GM21447 (cell line): ENCODE results near the gene ZMPSTE24.

Experiments
- ATAC-seq: cut with Tn5 transposase; IDR thresholded peaks from one replicate; pipeline ENCODE4 v1.9.1; 2021; ENCODE audit not compliant: unreplicated experiment

ZMPSTE24 gene

DNA sequence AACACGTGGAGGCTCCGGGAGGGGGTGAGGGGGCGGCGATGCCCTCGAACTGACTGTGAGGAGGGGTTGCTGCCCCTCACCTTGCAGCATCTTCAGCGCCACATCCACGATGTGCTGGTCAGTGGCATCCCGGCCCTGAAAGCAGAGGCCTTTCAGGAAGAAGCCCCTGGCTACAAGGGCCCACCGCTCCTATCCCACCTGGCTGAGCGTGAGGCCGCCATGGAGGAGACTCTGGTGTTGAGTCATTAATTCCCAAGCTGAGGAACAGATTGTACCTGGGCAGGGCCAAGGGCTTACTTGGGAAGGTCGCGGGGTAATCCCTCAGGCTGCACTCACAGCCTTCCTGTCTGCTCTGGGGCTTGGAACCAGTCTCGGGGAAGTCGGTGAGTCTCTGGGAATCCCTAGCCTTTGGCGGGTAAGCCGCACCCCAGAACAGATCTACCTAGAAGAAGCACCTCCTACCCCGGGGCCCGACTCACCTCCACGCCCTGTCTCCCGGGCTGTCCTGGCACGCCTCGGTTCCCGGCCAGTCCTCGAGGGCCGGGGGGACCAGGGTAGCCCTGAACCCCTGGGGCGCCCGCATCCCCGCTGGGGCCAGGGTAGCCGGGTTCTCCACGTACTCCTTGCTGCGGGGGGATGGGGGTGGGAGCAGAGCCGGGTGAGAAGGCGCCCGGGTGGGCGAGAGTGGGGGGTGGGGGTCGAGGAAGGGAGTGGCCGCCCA is 45.2 kb downstream of the ZMPSTE24 start:
- ATAC-seq = no peak

DNA sequence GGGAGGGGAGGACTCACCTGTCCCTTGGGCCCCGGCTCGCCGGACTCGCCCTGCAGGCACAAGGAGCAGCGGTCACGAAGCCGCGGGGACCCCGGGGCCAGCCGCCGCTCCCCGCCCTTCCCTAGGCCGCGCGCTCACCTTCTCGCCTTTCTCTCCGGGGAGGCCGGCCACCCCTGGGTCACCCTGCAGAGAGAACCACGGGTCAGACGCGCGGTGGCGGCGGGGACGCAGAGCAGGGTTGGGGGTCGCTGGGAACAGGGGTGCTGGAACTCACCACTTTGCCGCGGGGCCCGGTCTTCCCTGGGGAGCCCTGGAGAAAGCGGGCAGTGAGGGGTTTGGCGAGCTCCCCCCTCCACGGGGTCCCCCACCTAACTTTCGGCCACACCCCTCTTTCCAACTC is 45.8 kb downstream of the ZMPSTE24 start:
- no peak for ATAC-seq

DNA sequence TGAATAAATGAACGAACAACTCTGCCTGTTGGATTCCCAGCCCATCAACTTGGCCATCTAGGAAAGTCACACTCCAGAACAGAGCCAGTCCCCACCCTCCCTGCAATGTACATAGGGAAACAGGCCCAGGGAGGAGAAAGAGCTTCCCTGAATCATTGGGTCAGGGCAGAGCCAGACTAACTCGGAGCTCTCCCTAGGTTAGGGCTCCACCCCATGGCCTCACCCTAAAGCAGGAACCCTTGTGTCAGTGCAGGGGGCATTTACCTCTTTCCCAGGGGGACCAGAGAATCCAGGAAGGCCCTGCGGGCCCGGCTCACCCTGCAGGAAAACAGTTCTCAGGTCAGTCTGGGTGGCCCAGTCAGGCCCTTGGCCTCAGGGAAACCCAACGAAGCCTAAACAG is 47.4 kb downstream of the ZMPSTE24 start:
- no peak for ATAC-seq

DNA sequence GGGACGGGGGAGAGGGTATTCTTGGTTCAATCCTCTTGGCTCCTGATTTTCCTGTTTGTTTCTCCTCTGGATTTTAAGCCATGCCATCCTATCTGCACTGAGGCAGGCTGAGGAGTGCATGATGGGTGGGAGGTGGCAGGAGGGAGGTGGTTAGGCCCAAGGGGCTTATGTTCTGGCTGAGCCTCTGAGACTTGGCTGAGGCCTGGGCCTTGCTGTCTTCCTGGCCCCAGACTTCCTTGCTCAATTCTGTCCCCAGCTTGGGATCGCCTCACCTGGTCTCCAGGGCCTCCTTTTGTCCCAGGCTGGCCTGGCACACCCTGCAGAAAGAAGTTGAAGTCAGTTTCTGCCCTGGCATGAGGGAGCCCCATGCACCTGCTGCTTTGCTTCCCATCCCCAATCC is 47.8 kb downstream of the ZMPSTE24 start:
- ATAC-seq = no peak

DNA sequence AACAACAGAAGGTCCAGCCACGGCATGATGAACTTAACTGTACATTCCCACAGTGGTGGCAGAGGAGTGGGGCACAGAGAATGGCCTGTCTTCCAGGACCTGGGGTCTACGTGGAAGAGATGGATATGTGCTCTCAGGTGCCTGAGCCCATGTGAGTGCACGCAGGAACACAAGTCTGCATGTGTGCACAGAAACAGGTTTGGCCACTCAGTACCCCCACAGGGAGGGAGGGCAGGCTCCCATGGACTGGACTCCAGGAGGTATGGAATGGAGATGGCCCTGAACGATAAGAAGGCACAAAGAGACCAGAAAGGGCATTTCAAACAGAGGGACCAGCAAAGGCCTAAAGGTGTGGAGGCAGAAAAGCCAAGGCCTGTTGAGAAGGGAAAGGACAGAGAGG is 48.3 kb downstream of the ZMPSTE24 start:
- no peak for ATAC-seq

DNA sequence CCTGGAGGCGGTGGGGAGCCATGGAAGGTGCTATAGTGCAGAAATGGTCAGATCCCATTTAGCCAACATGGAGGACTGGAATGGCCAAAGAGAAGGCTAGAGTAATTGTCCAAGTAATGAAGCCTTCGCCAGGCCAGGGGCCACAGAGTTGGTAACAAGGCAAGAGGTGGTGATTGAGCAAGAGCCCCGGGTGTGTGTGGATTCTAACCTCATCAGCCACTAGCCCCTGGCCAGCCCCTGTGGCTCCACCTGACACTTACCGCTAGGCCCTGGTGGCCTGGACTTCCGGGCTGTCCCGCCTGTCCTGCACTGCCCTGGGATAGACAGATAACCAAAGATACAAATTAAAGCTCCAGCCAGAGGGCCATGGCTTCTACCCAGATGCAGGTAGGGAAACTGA is 49.1 kb downstream of the ZMPSTE24 start:
- ATAC-seq = no peak

DNA sequence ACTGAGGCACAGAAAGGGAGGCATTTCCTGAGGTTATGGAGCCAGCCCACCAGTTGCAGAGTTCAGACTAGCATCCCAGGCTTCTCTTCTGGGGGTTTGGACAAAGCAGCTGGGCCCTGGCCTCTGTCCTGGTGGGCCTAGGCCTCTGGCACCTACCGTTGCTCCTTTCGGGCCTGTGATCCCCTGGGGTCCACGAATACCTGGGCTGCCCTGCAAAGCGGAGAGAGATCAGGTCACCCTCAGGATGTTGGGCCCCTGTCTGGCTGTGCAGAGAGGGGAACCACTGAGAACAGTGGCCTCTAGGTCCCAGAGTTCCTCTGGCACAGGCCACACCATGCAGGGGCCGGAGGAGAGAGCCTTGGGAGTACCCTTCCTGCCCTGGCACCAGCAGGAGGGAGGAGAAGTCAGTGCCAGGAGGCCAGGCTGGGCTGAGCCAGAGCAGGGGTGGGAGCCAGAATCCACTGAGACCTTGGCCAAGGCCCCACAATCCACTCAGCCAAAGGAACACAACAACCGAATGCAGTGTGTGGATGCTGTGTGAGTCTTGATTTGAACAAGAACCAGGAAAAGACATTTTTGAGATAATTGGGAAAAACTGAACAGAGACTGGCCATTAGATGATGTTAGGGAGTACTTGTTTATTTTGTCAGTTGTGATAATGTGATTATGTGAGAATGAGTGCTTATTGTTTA is 50.1 kb downstream of the ZMPSTE24 start:
- no peak for ATAC-seq

DNA sequence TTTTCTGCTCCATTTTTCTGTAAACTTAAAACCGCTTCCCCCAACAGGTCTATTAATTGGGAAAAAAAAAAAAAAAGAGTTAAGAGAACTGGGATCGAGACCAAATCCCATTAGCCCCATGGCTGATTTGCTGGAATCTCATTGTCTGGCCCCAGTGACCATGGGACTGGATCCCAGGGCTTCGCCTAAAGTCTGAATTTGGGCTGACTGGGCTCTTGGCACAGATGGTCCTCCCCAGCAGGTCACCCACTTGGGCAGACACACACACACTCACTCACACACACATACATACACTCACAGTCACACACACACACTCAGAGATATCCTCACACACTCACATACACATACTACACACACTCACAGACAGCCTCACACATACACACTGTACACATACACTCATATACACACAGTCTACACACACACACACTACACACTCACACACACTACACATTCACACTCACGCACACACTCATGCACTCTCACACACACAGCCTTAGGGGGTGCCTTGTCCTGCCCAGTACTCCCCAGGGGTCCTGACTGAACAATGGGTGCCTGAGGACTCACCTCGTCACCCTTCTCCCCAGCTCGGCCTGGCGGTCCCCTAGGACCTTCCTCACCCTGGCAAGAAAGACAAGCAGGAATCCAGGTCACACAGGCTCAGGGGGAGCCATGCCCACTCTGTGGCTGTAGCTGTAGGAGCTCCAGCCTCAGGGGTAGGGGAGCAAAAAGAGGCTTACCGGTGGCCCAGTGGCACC is 51.5 kb downstream of the ZMPSTE24 start:
- ATAC-seq = no peak

DNA sequence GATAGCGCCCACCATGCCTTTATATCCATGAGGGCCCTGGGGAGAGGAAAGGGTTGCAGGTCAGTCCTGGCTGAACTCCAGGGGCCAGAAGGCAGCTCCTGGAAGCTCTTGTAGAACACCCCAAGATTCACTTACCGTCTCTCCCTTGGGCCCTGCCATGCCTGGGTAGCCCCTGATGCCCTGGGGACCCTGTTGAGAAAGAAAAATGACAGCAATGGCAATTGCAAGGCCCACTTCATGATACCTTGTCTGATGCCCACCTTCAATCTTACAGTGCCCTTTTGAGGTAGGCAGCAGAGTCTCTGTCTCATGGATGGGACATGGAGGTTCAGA is 52.1 kb downstream of the ZMPSTE24 start:
- no peak for ATAC-seq

DNA sequence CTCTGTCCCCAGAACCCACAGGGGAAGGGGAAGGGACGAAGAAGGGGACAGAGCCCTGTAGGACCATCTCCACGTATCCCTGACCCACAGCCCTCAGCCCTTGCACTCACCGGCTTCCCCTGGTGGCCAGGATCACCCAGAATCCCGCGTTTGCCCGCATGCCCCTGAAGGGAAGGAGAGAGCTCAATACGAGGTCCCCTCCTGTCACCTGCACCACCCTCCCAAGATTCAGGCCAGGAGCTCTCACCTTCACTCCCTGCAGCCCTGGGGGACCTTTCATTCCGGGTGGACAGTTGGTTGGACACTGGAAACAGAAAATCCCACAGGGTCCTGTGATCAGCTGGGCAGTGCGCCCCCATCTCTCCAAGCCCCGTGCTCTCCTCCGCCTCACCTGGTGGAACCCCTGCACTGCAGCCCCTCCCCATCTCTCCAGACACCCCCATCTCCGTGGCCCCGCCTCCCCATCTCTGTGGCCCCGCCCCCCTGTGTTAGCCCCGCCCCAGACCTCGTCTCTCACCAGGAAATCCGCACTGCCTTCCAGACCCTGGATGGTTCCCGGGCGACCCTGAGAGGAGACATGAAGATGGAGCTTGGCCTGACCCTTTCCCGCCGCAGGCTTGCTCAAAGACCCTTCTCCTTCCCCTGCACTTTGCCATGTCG is 53.1 kb downstream of the ZMPSTE24 start:
- no peak for ATAC-seq

DNA sequence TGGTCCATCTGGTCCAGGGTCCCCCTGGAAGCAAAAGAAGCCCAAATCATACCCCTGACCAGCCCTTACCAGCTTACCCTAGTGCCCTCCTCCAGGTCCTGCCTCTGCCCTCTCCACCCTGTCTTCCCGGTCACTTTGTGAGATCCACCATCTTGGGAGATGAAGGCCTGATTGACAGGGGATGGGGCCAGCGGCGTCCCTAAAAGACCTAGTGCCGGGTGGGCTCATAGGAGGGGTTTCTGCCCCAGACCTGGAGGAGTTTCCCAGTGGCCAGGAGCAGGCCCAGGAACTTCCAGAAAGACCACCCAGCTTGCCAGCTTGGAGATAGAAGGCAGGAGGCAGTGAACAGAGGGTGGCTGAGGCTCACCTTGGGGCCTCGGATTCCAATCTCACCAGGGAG is 53.7 kb downstream of the ZMPSTE24 start:
- ATAC-seq = no peak

DNA sequence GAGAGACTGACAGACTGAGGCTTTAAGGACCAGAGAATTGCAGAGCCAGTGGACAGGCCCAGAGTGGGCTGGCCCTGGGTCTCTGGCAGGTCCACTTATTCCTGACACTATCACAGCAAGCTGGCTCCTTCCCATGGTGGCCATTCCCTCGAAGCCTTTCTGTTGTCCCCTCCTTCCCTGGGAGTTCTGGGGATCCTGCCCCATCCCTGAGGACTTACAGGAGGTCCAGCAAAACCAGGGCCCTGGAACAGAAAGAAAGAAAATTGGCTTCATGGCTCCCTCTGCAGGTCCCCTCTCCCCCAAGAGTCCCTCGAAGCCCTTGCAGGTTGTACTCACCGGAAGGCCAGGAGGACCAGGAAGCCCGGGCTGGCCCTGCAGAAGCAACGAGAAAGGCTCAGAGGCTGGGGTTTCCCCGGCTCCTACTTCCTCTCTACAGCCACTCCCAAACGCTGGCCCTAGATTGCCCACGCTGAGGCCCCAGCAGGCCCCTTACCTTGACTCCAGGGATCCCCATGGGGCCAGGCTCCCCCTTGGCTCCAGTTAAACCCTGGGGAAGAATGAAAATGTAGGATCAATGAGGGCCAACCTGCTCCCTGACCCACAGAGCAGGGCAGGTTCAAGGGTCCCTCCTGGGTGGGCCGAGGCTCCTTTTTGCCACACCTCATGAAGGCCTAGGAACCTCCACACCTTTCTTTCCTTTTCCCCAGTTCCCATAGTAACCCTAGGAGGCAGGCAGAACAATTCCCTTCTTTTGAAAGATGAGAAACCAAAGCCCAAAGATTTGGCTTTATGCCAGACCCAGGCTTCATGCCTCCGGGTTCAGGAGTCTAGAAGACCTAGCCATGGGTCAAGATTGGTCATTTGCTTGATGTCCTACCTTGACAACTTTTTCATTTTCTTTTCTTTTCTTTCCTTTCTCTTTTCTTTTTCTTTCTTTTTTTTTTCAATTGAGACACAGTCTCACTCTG is 54.5 kb downstream of the ZMPSTE24 start:
- ATAC-seq = peak; percentile 58

DNA sequence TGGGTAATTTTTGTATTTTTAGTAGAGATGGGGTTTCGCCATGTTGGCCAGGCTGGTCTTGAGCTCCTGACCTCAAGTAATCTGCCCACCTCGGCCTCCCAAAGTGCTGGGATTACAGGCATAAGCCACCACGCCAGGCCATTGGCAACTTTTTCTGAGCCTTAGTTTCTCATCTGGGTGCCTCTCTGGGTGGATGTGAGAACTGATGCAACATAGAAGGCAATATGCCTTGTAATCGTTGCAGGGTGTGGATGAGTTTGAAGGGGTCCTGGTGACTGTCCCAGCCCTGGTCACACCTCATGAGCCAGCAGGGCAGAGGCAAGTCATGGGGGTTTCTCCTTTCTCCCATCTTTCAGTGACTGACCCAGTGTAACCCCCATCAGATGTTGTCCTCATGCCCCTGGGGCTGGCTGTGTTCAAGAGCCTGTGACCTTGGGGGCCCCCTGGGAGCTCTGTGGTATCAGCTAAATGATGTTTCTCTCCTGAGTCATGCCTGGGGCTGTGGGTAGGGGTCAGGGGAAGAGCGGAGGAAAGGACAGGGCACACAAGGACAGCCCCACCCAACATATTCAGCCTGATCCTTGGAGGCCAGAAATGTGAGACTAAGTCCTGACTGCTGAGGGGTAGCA is 55.4 kb downstream of the ZMPSTE24 start:
- peak; percentile 43 for ATAC-seq

DNA sequence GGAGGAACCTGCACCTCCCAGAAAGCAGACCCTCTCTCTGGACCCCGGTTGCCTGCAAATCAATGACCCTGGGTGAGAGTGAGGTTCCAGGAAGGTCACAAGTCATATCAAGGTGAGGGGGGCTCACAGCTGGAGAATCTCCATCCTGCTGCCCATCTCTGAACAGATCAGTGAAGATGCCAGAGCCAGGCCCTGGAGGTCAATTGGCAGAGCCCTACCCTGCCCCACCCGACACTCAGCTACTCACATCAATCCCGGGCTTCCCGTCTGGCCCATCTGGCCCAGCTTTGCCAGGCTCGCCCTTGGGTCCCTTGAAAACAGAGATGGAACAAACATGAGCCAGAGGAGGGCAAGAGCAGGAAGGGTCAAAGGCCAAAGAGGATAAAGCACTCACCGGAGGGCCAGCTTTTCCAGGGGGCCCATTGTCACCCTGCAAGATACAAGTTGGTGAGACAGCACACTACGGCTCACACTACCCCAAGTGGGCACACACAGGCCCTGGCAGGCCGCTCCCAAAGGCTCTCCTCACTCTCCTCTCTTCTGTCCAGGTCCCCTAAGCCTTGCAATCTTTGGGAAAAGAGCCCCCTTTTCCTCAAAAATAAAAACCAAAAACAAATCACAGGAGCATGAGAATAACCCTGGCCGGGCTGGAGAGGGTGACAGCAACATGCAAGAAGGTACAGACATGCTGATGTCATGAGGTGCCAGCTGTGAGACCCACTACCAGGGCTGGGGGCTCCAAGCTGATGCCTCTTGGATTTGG is 56.1 kb downstream of the ZMPSTE24 start:
- ATAC-seq = no peak

DNA sequence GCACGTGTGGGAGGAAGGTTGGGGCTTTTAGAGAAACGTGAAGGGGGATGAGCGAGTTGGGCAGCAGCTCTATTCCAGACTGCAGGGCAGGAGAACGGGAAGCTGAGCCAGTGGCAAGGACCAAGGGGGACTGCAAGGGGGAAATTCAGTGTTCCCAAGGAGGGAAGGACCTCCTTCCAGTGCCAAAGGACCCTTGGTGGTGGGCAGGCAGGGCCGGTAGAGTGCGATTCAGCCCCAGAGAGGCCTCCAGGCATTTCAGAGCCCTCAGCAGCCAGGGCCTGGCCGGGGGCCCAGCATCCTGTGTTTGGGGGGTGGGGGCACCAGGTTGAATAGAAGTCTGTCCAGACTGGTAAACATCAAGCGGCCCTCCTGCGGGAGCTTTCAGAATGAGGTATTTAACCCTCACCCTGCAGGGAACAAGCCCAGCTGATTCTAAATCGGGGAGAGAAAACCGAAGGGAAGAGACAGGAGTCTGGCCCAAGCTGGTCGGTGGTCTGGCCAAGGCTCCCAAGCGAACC is 56.7 kb downstream of the ZMPSTE24 start:
- no peak for ATAC-seq

DNA sequence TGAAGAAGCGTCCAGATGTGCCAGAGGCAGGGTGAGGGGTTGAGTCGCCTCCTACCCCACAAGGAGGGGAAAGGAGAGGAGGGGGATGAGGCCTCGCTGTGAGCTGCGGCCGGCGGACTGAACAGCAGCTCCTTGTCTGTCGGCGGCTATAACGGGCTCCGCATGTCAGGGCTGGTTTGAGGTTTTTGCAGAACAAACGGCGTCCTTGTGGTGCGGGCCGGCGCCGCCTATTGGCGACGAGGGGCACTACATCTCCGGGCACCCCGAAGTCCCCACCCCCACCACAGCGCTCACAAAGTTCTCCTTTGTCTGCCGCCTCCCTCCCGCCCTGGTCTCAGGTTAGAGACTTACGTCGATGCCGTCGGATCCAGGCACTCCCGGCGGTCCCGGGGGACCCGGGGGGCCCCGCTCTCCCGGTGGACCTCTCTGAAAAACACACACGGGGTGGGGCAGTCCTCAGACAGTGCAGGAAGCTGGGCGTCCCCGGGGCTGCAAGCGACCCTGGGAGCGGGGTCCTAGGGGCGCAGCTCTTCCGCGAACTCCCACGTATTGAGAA is 57.3 kb downstream of the ZMPSTE24 start:
- ATAC-seq = peak; percentile 28

DNA sequence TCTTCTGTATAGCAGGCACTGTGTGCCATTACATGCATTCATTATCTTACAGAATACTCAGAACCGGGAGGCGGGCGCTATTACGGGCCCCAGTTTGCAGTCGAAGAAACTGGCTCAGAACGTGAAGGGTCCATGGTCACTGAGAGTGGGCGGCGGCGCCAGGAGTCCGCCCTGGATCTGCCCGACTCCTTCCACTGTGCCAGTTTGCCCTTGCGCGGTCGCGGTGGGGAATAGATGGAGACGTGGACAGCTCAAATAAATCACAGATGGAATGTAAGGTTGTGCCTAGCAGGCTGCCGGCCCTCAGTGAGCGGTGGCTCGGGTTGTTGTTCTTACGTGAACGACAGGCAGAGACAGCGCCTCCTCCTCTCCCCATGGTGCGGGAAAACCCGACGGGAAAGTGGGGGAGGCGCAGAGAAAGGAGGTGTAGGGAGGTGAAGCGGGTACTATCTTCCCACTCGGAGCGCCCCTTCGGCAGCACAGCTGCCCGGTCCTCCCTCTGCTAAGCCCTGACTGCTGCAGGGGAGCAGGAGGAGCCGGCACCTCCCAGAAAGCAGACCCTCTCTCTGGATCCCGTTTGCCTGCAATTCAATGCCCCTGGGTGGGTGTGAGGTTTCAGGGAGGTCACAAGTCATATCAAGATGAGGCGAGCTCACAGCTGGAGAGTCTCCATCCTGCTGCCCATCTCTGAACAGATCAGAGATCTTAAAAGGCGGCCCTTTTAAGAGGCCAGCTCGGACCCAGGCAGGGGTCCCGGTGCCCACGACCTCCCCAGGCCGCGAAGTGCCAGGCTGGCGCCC is 58.0 kb downstream of the ZMPSTE24 start:
- no peak for ATAC-seq
